ENCODE data around the gene RPS6KA3.
A peak's percentile ranks its signal among the peaks of the same experiment; 100 is the strongest.

RPS6KA3 gene

GRCh38 chrX:20265726-20266681, 705 bp downstream of the RPS6KA3 start:
- no peak for TF ChIP-seq ZFX (IDR thresholded peaks at IDR 0.05; ENCODE audit: borderline replicate concordance)
- peak overlapping the region; percentile 70 for H3K27ac ChIP-seq

- no peak overlapping the region for H3K27ac ChIP-seq
- no peak for TF ChIP-seq ZFX (IDR thresholded peaks at IDR 0.05; ENCODE audit: borderline replicate concordance)
- TF ChIP-seq CTCF (IDR thresholded peaks at IDR 0.05) = no peak
These were observed 1.4 kb downstream of the RPS6KA3 start for GRCh38 chrX:20265221-20265725.

GRCh38 chrX:20263474-20263873, 3.2 kb downstream of the RPS6KA3 start:
- H3K27ac ChIP-seq = no peak overlapping the region
- TF ChIP-seq CTCF (IDR thresholded peaks at IDR 0.05) = no peak

- TF ChIP-seq CTCF (IDR thresholded peaks at IDR 0.05) = no peak
- no peak for TF ChIP-seq ZFX (IDR thresholded peaks at IDR 0.05; ENCODE audit: borderline replicate concordance)
- H3K27ac ChIP-seq = 0 out of 2 replicates have a peak overlapping the region, but pooled peaks have one; percentile 17
These were observed 5.8 kb downstream of the RPS6KA3 start for GRCh38 chrX:20260885-20261284.

GRCh38 chrX:20254712-20255299, 11.9 kb downstream of the RPS6KA3 start:
- TF ChIP-seq CTCF (IDR thresholded peaks at IDR 0.05) (no peak), ZFX (IDR thresholded peaks at IDR 0.05; ENCODE audit: borderline replicate concordance) (no peak)

GRCh38 chrX:20253232-20253543, 13.5 kb downstream of the RPS6KA3 start:
- TF ChIP-seq ZFX (IDR thresholded peaks at IDR 0.05; ENCODE audit: borderline replicate concordance) (no peak), CTCF (IDR thresholded peaks at IDR 0.05) (peak; percentile 11)
- H3K27ac ChIP-seq = no peak overlapping the region

More at GRCh38 chrX:20254712-20255299, 11.9 kb downstream of the RPS6KA3 start:
- H3K27ac ChIP-seq = no peak overlapping the region

GRCh38 chrX:20252381-20253231, 14.1 kb downstream of the RPS6KA3 start:
- TF ChIP-seq CTCF (IDR thresholded peaks at IDR 0.05) (peak; percentile 67), ZFX (IDR thresholded peaks at IDR 0.05; ENCODE audit: borderline replicate concordance) (no peak)
- no peak overlapping the region for H3K27ac ChIP-seq
